T-helper 2 cell treated with Interferon-gamma antibody and Interleukin-4, amounts not matched to agents 5 μg/mL and 100 μg/mL, for 36 hours (primary cell): ENCODE measurements around the gene CACNA1S.

Experiments used
- DNase-seq: peaks from one replicate; pipeline ENCODE4 v3.0.0; 2021; ENCODE audit warnings: low spot score
- H3K27ac Mint-ChIP-seq: one replicate; pipeline ENCODE4 v1.8.0; 2021; ENCODE audit warnings: mild to moderate bottlenecking, mixed read lengths
- H3K27me3 Mint-ChIP-seq: one replicate; pipeline ENCODE4 v1.8.0; 2021; ENCODE audit warnings: low read depth, mixed read lengths
- H3K36me3 Mint-ChIP-seq: one replicate; pipeline ENCODE4 v1.8.0; 2021; ENCODE audit warnings: low read depth, mixed read lengths
- H3K4me1 Mint-ChIP-seq: one replicate; pipeline ENCODE4 v1.8.0; 2021; ENCODE audit warnings: low read depth, mixed read lengths
- H3K4me3 Mint-ChIP-seq: one replicate; pipeline ENCODE4 v1.8.0; 2022; ENCODE audit warnings: mild to moderate bottlenecking, moderate library complexity, mixed read lengths
- H3K9me3 Mint-ChIP-seq: one replicate; pipeline ENCODE4 v1.8.0; 2021; ENCODE audit warnings: mixed read lengths

Gene CACNA1S

GRCh38 chr1:201100169-201100930 lies 11.9 kb downstream of the CACNA1S start:
- Mint-ChIP-seq H3K27ac (no peak overlapping the region), H3K36me3 (no peaks in the 10 kb centered on the region), H3K4me3 (no peak overlapping the region), H3K4me1 (no peaks in the 10 kb centered on the region), H3K9me3 (no peaks in the 10 kb centered on the region), H3K27me3 (peaks cover 5% of the 10 kb centered on the region)
- no peak for DNase-seq

- Mint-ChIP-seq H3K27me3 (peaks cover 5% of the 10 kb centered on the region), H3K4me1 (no peaks in the 10 kb centered on the region), H3K36me3 (no peaks in the 10 kb centered on the region), H3K9me3 (no peaks in the 10 kb centered on the region), H3K4me3 (no peak overlapping the region), H3K27ac (no peak overlapping the region)
- no peak for DNase-seq
Measured at GRCh38 chr1:201098992-201099677, 13.1 kb downstream of the CACNA1S start.

- no peaks in the 10 kb centered on the region for H3K9me3 Mint-ChIP-seq
- no peaks in the 10 kb centered on the region for H3K36me3 Mint-ChIP-seq
- no peak for DNase-seq
- no peak overlapping the region for H3K4me3 Mint-ChIP-seq
- H3K27ac Mint-ChIP-seq: no peak overlapping the region
- H3K27me3 Mint-ChIP-seq: peaks cover 5% of the 10 kb centered on the region
- no peaks in the 10 kb centered on the region for H3K4me1 Mint-ChIP-seq
Measured at GRCh38 chr1:201096977-201097856, 15.0 kb downstream of the CACNA1S start.

GRCh38 chr1:201096041-201096461 lies 16.2 kb downstream of the CACNA1S start:
- H3K4me1 Mint-ChIP-seq: no peaks in the 10 kb centered on the region
- peaks cover 5% of the 10 kb centered on the region for H3K27me3 Mint-ChIP-seq
- H3K27ac Mint-ChIP-seq: no peak overlapping the region
- no peaks in the 10 kb centered on the region for H3K9me3 Mint-ChIP-seq
- H3K36me3 Mint-ChIP-seq: no peaks in the 10 kb centered on the region
- DNase-seq: no peak
- H3K4me3 Mint-ChIP-seq: no peak overlapping the region

- no peak overlapping the region for H3K27ac Mint-ChIP-seq
- no peaks in the 10 kb centered on the region for H3K4me1 Mint-ChIP-seq
- no peak overlapping the region for H3K4me3 Mint-ChIP-seq
- H3K27me3 Mint-ChIP-seq: peaks cover 5% of the 10 kb centered on the region
- H3K36me3 Mint-ChIP-seq: no peaks in the 10 kb centered on the region
- DNase-seq: no peak
- H3K9me3 Mint-ChIP-seq: no peaks in the 10 kb centered on the region
Measured at GRCh38 chr1:201095581-201095980, 16.6 kb downstream of the CACNA1S start.

GRCh38 chr1:201094832-201095231 lies 17.4 kb downstream of the CACNA1S start:
- Mint-ChIP-seq H3K4me3 (no peak overlapping the region), H3K36me3 (no peaks in the 10 kb centered on the region)
- no peak for DNase-seq

GRCh38 chr1:201093962-201094361 lies 18.3 kb downstream of the CACNA1S start:
- H3K36me3 Mint-ChIP-seq: no peaks in the 10 kb centered on the region
- no peaks in the 10 kb centered on the region for H3K4me1 Mint-ChIP-seq
- H3K27me3 Mint-ChIP-seq: peaks cover 5% of the 10 kb centered on the region
- DNase-seq: no peak
- H3K4me3 Mint-ChIP-seq: no peak overlapping the region
- no peak overlapping the region for H3K27ac Mint-ChIP-seq
- no peaks in the 10 kb centered on the region for H3K9me3 Mint-ChIP-seq

More at GRCh38 chr1:201094832-201095231, 17.4 kb downstream of the CACNA1S start:
- H3K27me3 Mint-ChIP-seq: peaks cover 5% of the 10 kb centered on the region
- H3K9me3 Mint-ChIP-seq: no peaks in the 10 kb centered on the region
- H3K27ac Mint-ChIP-seq: no peak overlapping the region
- no peaks in the 10 kb centered on the region for H3K4me1 Mint-ChIP-seq

GRCh38 chr1:201093561-201093960 lies 18.7 kb downstream of the CACNA1S start:
- no peaks in the 10 kb centered on the region for H3K4me1 Mint-ChIP-seq
- H3K27me3 Mint-ChIP-seq: peaks cover 5% of the 10 kb centered on the region
- no peak for DNase-seq
- H3K4me3 Mint-ChIP-seq: no peak overlapping the region
- no peaks in the 10 kb centered on the region for H3K9me3 Mint-ChIP-seq
- no peaks in the 10 kb centered on the region for H3K36me3 Mint-ChIP-seq
- no peak overlapping the region for H3K27ac Mint-ChIP-seq

- Mint-ChIP-seq H3K4me1 (no peaks in the 10 kb centered on the region), H3K27me3 (peaks cover 5% of the 10 kb centered on the region), H3K36me3 (no peaks in the 10 kb centered on the region), H3K27ac (no peak overlapping the region), H3K4me3 (no peak overlapping the region), H3K9me3 (no peaks in the 10 kb centered on the region)
- no peak for DNase-seq
Measured at GRCh38 chr1:201092738-201093137, 19.5 kb downstream of the CACNA1S start.

GRCh38 chr1:201091256-201091655 lies 21.0 kb downstream of the CACNA1S start:
- Mint-ChIP-seq H3K4me1 (no peaks in the 10 kb centered on the region), H3K27me3 (peaks cover under 1% of the 10 kb centered on the region), H3K9me3 (no peaks in the 10 kb centered on the region), H3K27ac (no peak overlapping the region), H3K36me3 (no peaks in the 10 kb centered on the region), H3K4me3 (no peak overlapping the region)
- no peak for DNase-seq

- Mint-ChIP-seq H3K36me3 (no peaks in the 10 kb centered on the region), H3K4me3 (no peak overlapping the region), H3K27me3 (peaks cover 2% of the 10 kb centered on the region), H3K9me3 (no peaks in the 10 kb centered on the region), H3K27ac (no peak overlapping the region), H3K4me1 (no peaks in the 10 kb centered on the region)
- DNase-seq: no peak
Measured at GRCh38 chr1:201090541-201090940, 21.7 kb downstream of the CACNA1S start.

- Mint-ChIP-seq H3K9me3 (no peaks in the 10 kb centered on the region), H3K27me3 (peaks cover 4% of the 10 kb centered on the region), H3K4me3 (no peak overlapping the region), H3K36me3 (no peaks in the 10 kb centered on the region), H3K4me1 (no peaks in the 10 kb centered on the region), H3K27ac (no peak overlapping the region)
- DNase-seq: no peak
Measured at GRCh38 chr1:201089596-201089995, 22.6 kb downstream of the CACNA1S start.

GRCh38 chr1:201088901-201089525 lies 23.2 kb downstream of the CACNA1S start:
- no peak overlapping the region for H3K27ac Mint-ChIP-seq
- H3K36me3 Mint-ChIP-seq: no peaks in the 10 kb centered on the region
- H3K9me3 Mint-ChIP-seq: no peaks in the 10 kb centered on the region
- H3K27me3 Mint-ChIP-seq: peaks cover 8% of the 10 kb centered on the region
- no peaks in the 10 kb centered on the region for H3K4me1 Mint-ChIP-seq
- DNase-seq: no peak
- no peak overlapping the region for H3K4me3 Mint-ChIP-seq
